OCI-LY3 (cell line): Measurements from ENCODE around the gene MRPL28.

Experiments
- H2AFZ ChIP-seq: fragments of 200-600, 300-600 bp; shearing (Covaris generic); 2 replicates; pipeline ENCODE4 v1.6.0; 2014; ENCODE audit warnings: antibody characterized with exemption, low read depth, low read length
- H3K27ac ChIP-seq: fragments of 200-600, 300-600 bp; sonication (generic); 2 replicates; pipeline ENCODE4 v1.5.1; 2014; ENCODE audit warnings: mild to moderate bottlenecking, low read length, moderate library complexity, mixed read lengths
- H3K27me3 ChIP-seq: fragments of 200-600, 300-600 bp; sonication (generic); 2 replicates; pipeline ENCODE4 v1.6.1; 2014; ENCODE audit warnings: low read depth, low read length, mixed read lengths
- H3K36me3 ChIP-seq: fragments of 200-600, 300-600 bp; sonication (generic); replicated peaks from 2 replicates; pipeline ENCODE3; 2014; ENCODE audit warnings: low read depth, low read length, mixed read lengths
- H3K4me1 ChIP-seq: fragments of 300-600, 200-600 bp; sonication (generic); 2 replicates; pipeline ENCODE4 v1.6.1; 2014; ENCODE audit warnings: low read length, mixed read lengths
- H3K4me2 ChIP-seq: fragments of 200-600, 300-600 bp; sonication (generic); 2 replicates; pipeline ENCODE4 v1.6.1; 2014; ENCODE audit warnings: low read length, mixed read lengths
- H3K4me3 ChIP-seq: fragments of 300-600, 200-600 bp; sonication (generic); 2 replicates; pipeline ENCODE4 v1.5.1; 2014; ENCODE audit warnings: antibody characterized with exemption, mild to moderate bottlenecking, low read length, moderate library complexity
- H3K79me2 ChIP-seq: fragments of 300-600, 200-600 bp; shearing (Covaris generic); 2 replicates; pipeline ENCODE4 v1.6.1; 2014; ENCODE audit warnings: mild to moderate bottlenecking, low read length, mixed read lengths
- H3K9ac ChIP-seq: fragments of 300-600, 200-600 bp; shearing (Covaris generic); 2 replicates; pipeline ENCODE4 v1.6.0; 2014; ENCODE audit warnings: mild to moderate bottlenecking, low read length, moderate library complexity
- H3K9me3 ChIP-seq: fragments of 200-600, 300-600 bp; shearing (Covaris generic); 2 replicates; pipeline ENCODE4 v1.6.1; 2014; ENCODE audit warnings: low read length, mixed read lengths; ENCODE audit not compliant: insufficient read depth
- H4K20me1 ChIP-seq: fragments of 200-600, 300-600 bp; sonication (generic); 2 replicates; pipeline ENCODE4 v1.6.1; 2016; ENCODE audit warnings: low read length, mixed read lengths; ENCODE audit not compliant: insufficient read depth
- CTCF ChIP-seq: fragments of 200-600, 300-600 bp; sonication (generic); IDR thresholded peaks from 2 replicates; pipeline ENCODE4 v1.5.1; 2014; ENCODE audit warnings: antibody characterized with exemption, low read length, low read depth
- EZH2phosphoT487 ChIP-seq: fragments of 200-600 bp; shearing (Covaris generic); IDR thresholded peaks from 2 replicates; pipeline ENCODE4 v1.6.1; 2018; ENCODE audit warnings: antibody characterized with exemption, mixed run types, low read depth

MRPL28 gene

GRCh38 chr16:381012-381788 lies 10.9 kb upstream of the MRPL28 start:
- H4K20me1 ChIP-seq, result no peaks in the 10 kb centered on the region
- no peaks in the 10 kb centered on the region for H3K27me3 ChIP-seq
- peak overlapping the region; percentile 74 for H3K9ac ChIP-seq
- peak overlapping the region; percentile 96 for H3K4me3 ChIP-seq
- no peaks in the 10 kb centered on the region for H3K9me3 ChIP-seq
- H3K4me1 ChIP-seq, result peaks cover 16% of the 10 kb centered on the region
- peaks cover 7% of the 10 kb centered on the region; the same call in 1 of the 2 replicates for H3K79me2 ChIP-seq
- no peaks in the 10 kb centered on the region for H3K36me3 ChIP-seq
- H3K4me2 ChIP-seq, result peak overlapping the region; percentile 100
- TF ChIP-seq EZH2phosphoT487 (no peak), CTCF (no peak)
- no peak overlapping the region for H2AFZ ChIP-seq
- H3K27ac ChIP-seq, result no peak overlapping the region

GRCh38 chr16:380762-381011 lies 10.3 kb upstream of the MRPL28 start:
- Histone ChIP-seq H3K4me2 (peak overlapping the region; percentile 100), H3K9me3 (no peaks in the 10 kb centered on the region), H3K9ac (peak overlapping the region; percentile 74), H3K27me3 (no peaks in the 10 kb centered on the region), H2AFZ (no peak overlapping the region), H3K36me3 (no peaks in the 10 kb centered on the region), H3K4me3 (peak overlapping the region; percentile 96), H3K27ac (no peak overlapping the region), H3K79me2 (peaks cover 7% of the 10 kb centered on the region; the same call in 1 of the 2 replicates), H3K4me1 (peaks cover 16% of the 10 kb centered on the region), H4K20me1 (no peaks in the 10 kb centered on the region)
- TF ChIP-seq EZH2phosphoT487, result no peak
- TF ChIP-seq CTCF, result no peak

GRCh38 chr16:379961-380761 lies 9.8 kb upstream of the MRPL28 start:
- Histone ChIP-seq H3K4me3 (peak overlapping the region; percentile 96; the same call in 1 of the 2 replicates), H4K20me1 (no peaks in the 10 kb centered on the region), H3K4me1 (peaks cover 16% of the 10 kb centered on the region), H3K9me3 (no peaks in the 10 kb centered on the region), H3K9ac (no peak overlapping the region), H3K27ac (no peak overlapping the region), H3K4me2 (peak overlapping the region; percentile 100), H3K27me3 (no peaks in the 10 kb centered on the region), H2AFZ (no peak overlapping the region), H3K36me3 (no peaks in the 10 kb centered on the region), H3K79me2 (peaks cover 7% of the 10 kb centered on the region; the same call in 1 of the 2 replicates)
- TF ChIP-seq CTCF (no peak), EZH2phosphoT487 (no peak)
